HepG2 (cell line): ENCODE measurements around the gene QTRT2. TPM values are rescaled to one million over a fixed set of nuclear protein-coding genes. Genes with fewer than 3 reads are reported as not detected.

Experiments used
- CSRNP2 ChIP-seq: sonication (generic); formaldehyde crosslinking; conservative IDR thresholded peaks from 2 replicates; pipeline ENCODE4 v1.8.0; 2022; ENCODE audit warnings: low read depth, missing genetic modification reagents
- DPF2 ChIP-seq: sonication (generic); formaldehyde crosslinking; IDR thresholded peaks from 2 replicates; pipeline ENCODE4 v1.4.0; 2020; ENCODE audit warnings: mild to moderate bottlenecking, low read depth, missing genetic modification reagents, borderline replicate concordance
- EHMT2 ChIP-seq: fragments of 200-600 bp; sonication (generic); IDR thresholded peaks from 2 replicates; pipeline ENCODE4 v1.7.0; 2017; ENCODE audit warnings: antibody characterized with exemption, low read depth, low read length, borderline replicate concordance
- FOXK2 ChIP-seq: fragments of 450-650 bp; IDR thresholded peaks from 2 replicates; pipeline ENCODE4 v1.6.1; 2016
- KDM5A ChIP-seq: fragments of 200-600 bp; sonication (generic); IDR thresholded peaks from 2 replicates; pipeline ENCODE4 v1.7.0; 2018; ENCODE audit warnings: antibody characterized with exemption, mild to moderate bottlenecking, low read length, borderline replicate concordance
- SIX4 ChIP-seq: sonication (generic); formaldehyde crosslinking; IDR thresholded peaks from 2 replicates; pipeline ENCODE4 v1.4.0; 2020; ENCODE audit warnings: missing genetic modification reagents
- ZFP82 ChIP-seq: sonication (generic); formaldehyde crosslinking; IDR thresholded peaks from 2 replicates; pipeline ENCODE4 v1.5.1; 2020; ENCODE audit warnings: mild to moderate bottlenecking, missing genetic modification reagents, borderline replicate concordance
- ZFP91 ChIP-seq: sonication (generic); formaldehyde crosslinking; IDR thresholded peaks from 2 replicates; pipeline ENCODE4 v1.9.0; 2022; ENCODE audit warnings: missing genetic modification reagents, mild to moderate bottlenecking, borderline replicate concordance
- ZNF224 ChIP-seq: sonication (generic); formaldehyde crosslinking; IDR thresholded peaks from 2 replicates; pipeline ENCODE4 v1.5.0; 2020; ENCODE audit warnings: mild to moderate bottlenecking, missing genetic modification reagents
- ZNF335 ChIP-seq: sonication (generic); formaldehyde crosslinking; IDR thresholded peaks from 2 replicates; pipeline ENCODE4 v1.4.0; 2020; ENCODE audit warnings: missing genetic modification reagents
- polyA plus RNA-seq, 8 experiments: library from polyadenylated mRNA; depleted of rRNA in 3 of 8; stranded (reverse) in 7 of 8; unstranded in 1 of 8; fragments of >200 nt; fragmentation: Illumina TruSeq in 4 of 8; extraction: Trizol in 4 of 8; gene quantifications; 2 replicates each; pipeline versions ENCODE4 v1.2.1 to v1.2.3, GENCODE V29; 2011 to 2016; ENCODE audit warnings: low read depth in 4 of 8, missing spikeins in 1 of 8, mixed read lengths in 1 of 8; ENCODE audit not compliant: insufficient read depth in 1 of 8
- total RNA-seq, 5 experiments: library from RNA; depleted of rRNA; stranded (reverse); fragments of >200 nt; fragmentation: Illumina TruSeq; extraction: Trizol; gene quantifications; 2 replicates each; pipeline ENCODE4 v1.2.3, GENCODE V29; 2016; ENCODE audit warnings: low read depth in 1 of 5
- TF ChIP-seq, protein P1 (sequence below): sonication (generic); formaldehyde crosslinking; IDR thresholded peaks from 2 replicates; pipeline ENCODE4 v1.4.0; 2020; ENCODE audit warnings: mild to moderate bottlenecking, missing genetic modification reagents
- TF ChIP-seq, protein P2 (sequence below): IDR thresholded peaks from 2 replicates; pipeline ENCODE4 v1.6.1; 2018; ENCODE audit warnings: missing genetic modification reagents, mild to moderate bottlenecking, missing compliant biosample characterization
- TF ChIP-seq, protein P3 (sequence below): sonication (generic); formaldehyde crosslinking; IDR thresholded peaks from 2 replicates; pipeline ENCODE4 v1.8.0; 2022; ENCODE audit warnings: mild to moderate bottlenecking, missing genetic modification reagents; ENCODE audit not compliant: insufficient replicate concordance

Gene QTRT2
- total and polyA plus RNA-seq, 2 of the 13 experiments (the other 11 are each of a cell fraction or from before 2014, with no cell fraction given), result 7.1 to 33.4 TPM

GRCh38 chr3:114056130-114057010 is at the start of gene QTRT2, which contains the start of gene CCDC191 (continued):
- TF ChIP-seq, protein P1, sequence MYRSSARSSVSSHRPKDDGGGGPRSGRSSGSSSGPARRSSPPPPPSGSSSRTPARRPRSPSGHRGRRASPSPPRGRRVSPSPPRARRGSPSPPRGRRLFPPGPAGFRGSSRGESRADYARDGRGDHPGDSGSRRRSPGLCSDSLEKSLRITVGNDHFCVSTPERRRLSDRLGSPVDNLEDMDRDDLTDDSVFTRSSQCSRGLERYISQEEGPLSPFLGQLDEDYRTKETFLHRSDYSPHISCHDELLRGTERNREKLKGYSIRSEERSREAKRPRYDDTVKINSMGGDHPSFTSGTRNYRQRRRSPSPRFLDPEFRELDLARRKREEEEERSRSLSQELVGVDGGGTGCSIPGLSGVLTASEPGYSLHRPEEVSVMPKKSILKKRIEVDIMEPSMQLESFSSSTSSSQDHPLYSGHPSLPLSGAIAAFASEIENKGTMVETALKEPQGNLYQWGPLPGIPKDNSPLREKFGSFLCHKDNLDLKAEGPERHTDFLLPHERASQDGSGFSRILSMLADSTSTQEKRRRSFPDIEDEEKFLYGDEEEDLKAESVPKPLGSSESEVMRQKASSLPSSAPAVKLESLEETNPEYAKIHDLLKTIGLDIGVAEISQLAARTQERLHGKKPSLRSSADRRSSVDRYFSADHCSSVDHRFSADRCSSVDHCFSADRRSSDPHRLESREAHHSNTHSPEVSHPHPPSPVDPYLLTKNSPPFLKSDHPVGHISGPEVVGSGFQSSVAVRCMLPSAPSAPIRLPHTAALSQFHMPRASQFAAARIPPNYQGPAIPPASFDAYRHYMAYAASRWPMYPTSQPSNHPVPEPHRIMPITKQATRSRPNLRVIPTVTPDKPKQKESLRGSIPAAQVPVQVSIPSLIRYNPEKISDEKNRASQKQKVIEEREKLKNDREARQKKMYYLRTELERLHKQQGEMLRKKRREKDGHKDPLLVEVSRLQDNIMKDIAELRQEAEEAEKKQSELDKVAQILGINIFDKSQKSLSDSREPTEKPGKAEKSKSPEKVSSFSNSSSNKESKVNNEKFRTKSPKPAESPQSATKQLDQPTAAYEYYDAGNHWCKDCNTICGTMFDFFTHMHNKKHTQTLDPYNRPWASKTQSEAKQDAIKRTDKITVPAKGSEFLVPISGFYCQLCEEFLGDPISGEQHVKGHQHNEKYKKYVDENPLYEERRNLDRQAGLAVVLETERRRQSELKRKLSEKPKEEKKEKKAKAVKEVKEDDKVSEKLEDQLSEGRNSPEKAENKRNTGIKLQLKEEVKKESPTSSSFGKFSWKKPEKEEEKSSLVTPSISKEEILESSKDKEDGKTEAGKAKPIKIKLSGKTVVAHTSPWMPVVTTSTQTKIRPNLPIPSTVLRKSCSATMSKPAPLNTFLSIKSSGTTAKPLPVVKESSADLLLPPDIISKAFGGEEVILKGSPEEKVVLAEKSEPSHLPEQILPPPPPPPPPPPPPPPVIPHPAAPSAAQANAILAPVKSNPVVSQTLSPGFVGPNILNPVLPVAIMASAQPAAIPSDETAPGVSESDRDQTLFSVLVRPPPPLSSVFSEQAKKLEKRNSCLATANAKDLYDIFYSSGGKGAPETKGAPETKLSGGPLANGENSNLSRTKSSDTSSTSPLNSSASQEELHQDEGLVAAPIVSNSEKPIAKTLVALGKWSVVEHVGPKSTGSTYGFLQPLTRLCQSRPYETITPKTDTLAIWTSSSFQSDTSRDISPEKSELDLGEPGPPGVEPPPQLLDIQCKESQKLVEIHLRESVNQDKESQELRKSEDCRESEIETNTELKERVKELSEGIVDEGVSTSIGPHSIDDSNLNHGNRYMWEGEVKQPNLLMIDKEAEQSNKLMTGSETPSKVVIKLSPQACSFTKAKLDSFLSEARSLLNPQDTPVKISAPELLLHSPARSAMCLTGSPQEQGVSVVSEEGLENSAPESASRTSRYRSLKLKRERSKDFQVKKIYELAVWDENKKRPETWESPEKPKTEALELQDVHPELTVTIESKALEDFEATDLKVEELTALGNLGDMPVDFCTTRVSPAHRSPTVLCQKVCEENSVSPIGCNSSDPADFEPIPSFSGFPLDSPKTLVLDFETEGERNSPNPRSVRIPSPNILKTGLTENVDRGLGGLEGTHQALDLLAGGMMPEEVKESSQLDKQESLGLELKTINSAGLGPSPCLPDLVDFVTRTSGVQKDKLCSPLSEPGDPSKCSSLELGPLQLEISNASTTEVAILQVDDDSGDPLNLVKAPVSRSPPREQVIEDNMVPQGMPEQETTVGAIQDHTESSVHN, result no peak
- TF ChIP-seq, protein P2, sequence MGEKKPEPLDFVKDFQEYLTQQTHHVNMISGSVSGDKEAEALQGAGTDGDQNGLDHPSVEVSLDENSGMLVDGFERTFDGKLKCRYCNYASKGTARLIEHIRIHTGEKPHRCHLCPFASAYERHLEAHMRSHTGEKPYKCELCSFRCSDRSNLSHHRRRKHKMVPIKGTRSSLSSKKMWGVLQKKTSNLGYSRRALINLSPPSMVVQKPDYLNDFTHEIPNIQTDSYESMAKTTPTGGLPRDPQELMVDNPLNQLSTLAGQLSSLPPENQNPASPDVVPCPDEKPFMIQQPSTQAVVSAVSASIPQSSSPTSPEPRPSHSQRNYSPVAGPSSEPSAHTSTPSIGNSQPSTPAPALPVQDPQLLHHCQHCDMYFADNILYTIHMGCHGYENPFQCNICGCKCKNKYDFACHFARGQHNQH (CRISPR knock-in tag), result peak; percentile 25; the same call in 1 of the 2 replicates
- TF ChIP-seq ZNF335 (CRISPR knock-in tag) (no peak), DPF2 (CRISPR knock-in tag) (no peak), ZFP91 (CRISPR knock-in tag) (peak; percentile 83; the same call in 1 of the 2 replicates), CSRNP2 (CRISPR knock-in tag) (no peak), FOXK2 (peak; percentile 54; the same call in 1 of the 2 replicates), EHMT2 (no peak), KDM5A (peak; percentile 96), ZFP82 (CRISPR knock-in tag) (no peak), SIX4 (CRISPR knock-in tag) (0 out of 2 replicates have a peak, but pooled peaks have one; percentile 11), ZNF224 (CRISPR knock-in tag) (no peak)
- TF ChIP-seq, protein P3, sequence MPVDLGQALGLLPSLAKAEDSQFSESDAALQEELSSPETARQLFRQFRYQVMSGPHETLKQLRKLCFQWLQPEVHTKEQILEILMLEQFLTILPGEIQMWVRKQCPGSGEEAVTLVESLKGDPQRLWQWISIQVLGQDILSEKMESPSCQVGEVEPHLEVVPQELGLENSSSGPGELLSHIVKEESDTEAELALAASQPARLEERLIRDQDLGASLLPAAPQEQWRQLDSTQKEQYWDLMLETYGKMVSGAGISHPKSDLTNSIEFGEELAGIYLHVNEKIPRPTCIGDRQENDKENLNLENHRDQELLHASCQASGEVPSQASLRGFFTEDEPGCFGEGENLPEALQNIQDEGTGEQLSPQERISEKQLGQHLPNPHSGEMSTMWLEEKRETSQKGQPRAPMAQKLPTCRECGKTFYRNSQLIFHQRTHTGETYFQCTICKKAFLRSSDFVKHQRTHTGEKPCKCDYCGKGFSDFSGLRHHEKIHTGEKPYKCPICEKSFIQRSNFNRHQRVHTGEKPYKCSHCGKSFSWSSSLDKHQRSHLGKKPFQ (CRISPR knock-in tag), result no peak
